Measurements from ENCODE around the gene ZCCHC17.

DNA sequence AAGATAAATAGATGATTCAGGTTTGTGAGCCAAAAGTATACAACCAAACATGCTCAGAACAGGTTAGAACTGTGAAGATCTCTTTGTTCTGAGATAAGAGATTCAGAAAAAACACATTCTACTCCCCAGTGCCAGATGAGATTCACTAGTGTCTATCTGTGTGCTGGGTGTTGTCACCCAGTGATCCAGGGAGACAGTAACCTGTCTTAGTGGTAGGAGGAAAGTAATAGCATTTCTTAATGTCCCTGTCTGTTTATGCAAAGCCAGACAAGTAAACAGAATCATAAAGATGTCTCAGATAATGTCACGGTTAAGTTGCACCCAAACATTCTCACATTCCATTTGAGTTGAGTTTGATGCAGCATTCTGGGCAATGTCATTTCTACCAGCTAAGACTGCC lies 38.3 kb upstream of the ZCCHC17 start:
- TF ChIP-seq, protein P1, sequence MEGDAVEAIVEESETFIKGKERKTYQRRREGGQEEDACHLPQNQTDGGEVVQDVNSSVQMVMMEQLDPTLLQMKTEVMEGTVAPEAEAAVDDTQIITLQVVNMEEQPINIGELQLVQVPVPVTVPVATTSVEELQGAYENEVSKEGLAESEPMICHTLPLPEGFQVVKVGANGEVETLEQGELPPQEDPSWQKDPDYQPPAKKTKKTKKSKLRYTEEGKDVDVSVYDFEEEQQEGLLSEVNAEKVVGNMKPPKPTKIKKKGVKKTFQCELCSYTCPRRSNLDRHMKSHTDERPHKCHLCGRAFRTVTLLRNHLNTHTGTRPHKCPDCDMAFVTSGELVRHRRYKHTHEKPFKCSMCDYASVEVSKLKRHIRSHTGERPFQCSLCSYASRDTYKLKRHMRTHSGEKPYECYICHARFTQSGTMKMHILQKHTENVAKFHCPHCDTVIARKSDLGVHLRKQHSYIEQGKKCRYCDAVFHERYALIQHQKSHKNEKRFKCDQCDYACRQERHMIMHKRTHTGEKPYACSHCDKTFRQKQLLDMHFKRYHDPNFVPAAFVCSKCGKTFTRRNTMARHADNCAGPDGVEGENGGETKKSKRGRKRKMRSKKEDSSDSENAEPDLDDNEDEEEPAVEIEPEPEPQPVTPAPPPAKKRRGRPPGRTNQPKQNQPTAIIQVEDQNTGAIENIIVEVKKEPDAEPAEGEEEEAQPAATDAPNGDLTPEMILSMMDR (IDR thresholded peaks at IDR 0.05; ENCODE audit: extremely low read depth in 1 of 2, insufficient read depth in 1 of 2, low read depth in 1 of 2, low read length in 2 of 2), result no peak
- no peak for TF ChIP-seq MYC (IDR thresholded peaks at IDR 0.05; ENCODE audit: low read depth, low read length)
- no peak for TF ChIP-seq JUN (IDR thresholded peaks at IDR 0.05; ENCODE audit: borderline replicate concordance, insufficient read depth, insufficient read length, low read depth)
- no peak for TF ChIP-seq FOS (IDR thresholded peaks at IDR 0.05; ENCODE audit: borderline replicate concordance, insufficient read depth, low read length)
- TF ChIP-seq POLR2A (IDR thresholded peaks at IDR 0.05; ENCODE audit: low read depth, low read length), result no peak
- TF ChIP-seq EZH2 (IDR thresholded peaks at IDR 0.05; ENCODE audit: borderline replicate concordance, low read depth, low read length, severe bottlenecking), result no peak
- no peak for TF ChIP-seq POLR2AphosphoS5 (IDR thresholded peaks at IDR 0.05; ENCODE audit: insufficient read depth, low read depth, low read length)
- TF ChIP-seq, protein P2, sequence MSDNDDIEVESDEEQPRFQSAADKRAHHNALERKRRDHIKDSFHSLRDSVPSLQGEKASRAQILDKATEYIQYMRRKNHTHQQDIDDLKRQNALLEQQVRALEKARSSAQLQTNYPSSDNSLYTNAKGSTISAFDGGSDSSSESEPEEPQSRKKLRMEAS (IDR thresholded peaks at IDR 0.05; ENCODE audit: insufficient read depth, insufficient read length), result no peak
- no peak for TF ChIP-seq GATA2 (IDR thresholded peaks at IDR 0.05; ENCODE audit: insufficient read depth, insufficient read length, low read depth, low read length)

All from endothelial cell of umbilical vein (primary cell).